ENCODE data around the gene OXCT1.
A peak's percentile ranks its signal among the peaks of the same experiment; 100 is the strongest.

DNA sequence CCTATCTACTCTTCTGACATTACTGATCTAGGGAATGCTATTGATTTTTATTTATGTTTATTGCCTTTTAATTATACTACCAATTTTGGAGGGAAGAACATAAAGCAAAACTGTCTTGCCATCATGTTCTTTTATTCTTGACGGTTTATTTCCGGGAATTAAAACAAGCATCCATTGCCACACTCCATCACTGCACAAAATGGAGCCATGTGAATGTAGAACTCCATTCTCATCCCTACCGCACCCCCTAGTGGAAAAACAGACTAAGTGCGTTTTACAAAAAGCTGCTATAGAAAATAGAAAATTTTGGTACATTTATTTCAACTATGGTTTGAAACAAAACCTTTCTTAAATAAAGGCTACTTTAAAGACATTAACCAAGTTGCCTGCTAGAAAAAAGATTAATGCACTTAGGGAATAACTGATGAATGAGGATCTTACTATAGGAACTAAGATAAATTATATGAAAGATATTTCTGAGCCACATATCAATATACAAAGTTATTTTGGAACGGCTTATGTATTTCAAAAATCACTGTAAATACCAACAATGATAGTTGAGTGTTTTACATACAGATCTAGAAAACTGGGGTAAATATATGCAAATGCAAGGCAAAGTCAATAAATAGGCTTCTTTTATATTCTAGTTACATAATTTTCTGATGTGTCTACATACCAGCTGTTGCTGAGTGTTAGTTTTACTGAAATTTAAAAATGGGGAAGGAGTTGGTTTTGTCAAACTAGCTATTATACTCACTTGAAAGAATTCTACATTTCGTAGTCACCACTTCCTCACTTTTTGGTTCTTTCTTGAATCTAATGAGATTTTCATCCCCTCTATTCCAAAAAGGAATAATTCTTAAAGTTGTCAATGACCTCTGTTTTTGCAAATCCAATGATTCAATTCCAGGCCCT lies 26.5 kb downstream of the OXCT1 start:
- TF ChIP-seq, protein P1, sequence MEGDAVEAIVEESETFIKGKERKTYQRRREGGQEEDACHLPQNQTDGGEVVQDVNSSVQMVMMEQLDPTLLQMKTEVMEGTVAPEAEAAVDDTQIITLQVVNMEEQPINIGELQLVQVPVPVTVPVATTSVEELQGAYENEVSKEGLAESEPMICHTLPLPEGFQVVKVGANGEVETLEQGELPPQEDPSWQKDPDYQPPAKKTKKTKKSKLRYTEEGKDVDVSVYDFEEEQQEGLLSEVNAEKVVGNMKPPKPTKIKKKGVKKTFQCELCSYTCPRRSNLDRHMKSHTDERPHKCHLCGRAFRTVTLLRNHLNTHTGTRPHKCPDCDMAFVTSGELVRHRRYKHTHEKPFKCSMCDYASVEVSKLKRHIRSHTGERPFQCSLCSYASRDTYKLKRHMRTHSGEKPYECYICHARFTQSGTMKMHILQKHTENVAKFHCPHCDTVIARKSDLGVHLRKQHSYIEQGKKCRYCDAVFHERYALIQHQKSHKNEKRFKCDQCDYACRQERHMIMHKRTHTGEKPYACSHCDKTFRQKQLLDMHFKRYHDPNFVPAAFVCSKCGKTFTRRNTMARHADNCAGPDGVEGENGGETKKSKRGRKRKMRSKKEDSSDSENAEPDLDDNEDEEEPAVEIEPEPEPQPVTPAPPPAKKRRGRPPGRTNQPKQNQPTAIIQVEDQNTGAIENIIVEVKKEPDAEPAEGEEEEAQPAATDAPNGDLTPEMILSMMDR (conservative IDR thresholded peaks at IDR 0.05 in 1 of 2, IDR thresholded peaks at IDR 0.05 in 1 of 2; ENCODE audit: extremely low read depth in 1 of 2, insufficient read depth in 1 of 2, low read depth in 1 of 2, low read length in 2 of 2) = peak; percentile 69 to 79
- TF ChIP-seq EZH2 (IDR thresholded peaks at IDR 0.05; ENCODE audit: borderline replicate concordance, low read length) = no peak
